Left renal pelvis (tissue), 4 donors: ENCODE data around the gene MESD. TPM values are rescaled to one million over a fixed set of nuclear protein-coding genes. Genes with fewer than 3 reads are reported as not detected.
A peak's percentile ranks its signal among the peaks of the same experiment; 100 is the strongest.

Experiments used
- DNase-seq, 4 donors: peaks; one replicate each; pipeline ENCODE4 v3.0.0-alpha.2; 2013; ENCODE audit warnings: low read depth in 4 of 4, low spot score in 3 of 4
- polyA plus RNA-seq, 4 donors: library from polyadenylated mRNA; unstranded; fragments of 120-200 nt; gene quantifications; one replicate each; pipeline ENCODE4 v1.2.1, GENCODE V29; 2013; ENCODE audit not compliant: insufficient read length in 4 of 4

Gene MESD
- polyA plus RNA-seq, 4 donors = 31.1 to 48.6 (median 40.1) TPM

DNA sequence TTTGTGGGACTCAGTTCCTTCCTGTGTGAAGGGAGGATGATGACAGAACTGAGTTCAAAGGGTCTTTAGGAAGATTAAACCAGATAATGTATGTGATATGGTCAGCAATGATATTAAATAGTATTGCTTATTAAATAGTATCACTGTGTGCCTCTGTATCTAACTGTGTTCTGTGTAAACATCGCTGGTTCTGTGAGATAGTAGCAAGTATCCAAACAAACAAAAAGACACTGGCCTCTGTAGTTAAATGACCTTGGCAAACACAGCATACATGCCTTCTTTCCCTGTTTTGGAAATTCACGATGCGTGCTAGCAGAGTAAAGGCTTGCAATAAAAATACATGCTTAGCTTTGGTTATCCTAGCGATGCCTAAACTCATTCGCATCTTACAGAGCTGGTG lies 76.1 kb downstream of the MESD start:
- no peak for DNase-seq

DNA sequence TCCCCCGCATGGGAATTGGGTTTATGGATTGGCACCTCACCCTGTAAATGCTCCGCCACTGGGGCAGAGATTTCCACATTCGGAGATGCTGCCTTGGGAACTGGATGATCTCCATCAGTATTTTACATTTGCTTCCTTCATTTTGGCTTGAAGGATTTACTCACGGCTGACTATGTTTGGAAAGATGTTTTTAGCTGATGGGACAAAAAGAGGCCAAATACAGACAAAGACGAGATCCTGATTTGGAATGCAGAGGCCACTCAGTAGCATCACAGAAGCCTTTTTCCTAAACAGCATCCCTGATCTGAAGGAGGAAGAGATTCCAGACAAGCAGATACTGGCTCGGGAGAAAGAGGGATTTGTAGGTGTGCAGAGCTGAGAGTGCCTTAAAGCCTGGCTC lies 76.9 kb downstream of the MESD start:
- no peak for DNase-seq

DNA sequence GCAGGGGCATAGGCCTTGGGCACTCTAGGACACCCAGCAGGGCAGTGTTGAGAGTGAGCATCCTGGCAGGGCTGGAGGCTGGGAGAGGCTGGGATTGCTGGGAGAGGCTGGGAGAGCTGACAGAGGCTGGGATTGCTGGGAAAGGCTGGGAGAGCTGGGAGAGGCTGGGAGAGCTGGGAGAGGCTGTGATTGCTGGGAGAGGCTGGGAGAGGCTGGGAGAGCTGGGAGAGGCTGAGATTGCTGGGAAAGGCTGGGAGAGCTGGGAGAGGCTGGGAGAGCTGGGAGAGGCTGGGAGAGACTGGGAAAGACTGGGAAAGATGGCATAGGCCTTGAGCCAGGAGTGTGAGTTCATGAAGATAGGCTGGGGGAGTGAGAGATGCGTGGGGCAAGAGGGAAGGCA lies 77.8 kb downstream of the MESD start:
- DNase-seq = no peak

DNA sequence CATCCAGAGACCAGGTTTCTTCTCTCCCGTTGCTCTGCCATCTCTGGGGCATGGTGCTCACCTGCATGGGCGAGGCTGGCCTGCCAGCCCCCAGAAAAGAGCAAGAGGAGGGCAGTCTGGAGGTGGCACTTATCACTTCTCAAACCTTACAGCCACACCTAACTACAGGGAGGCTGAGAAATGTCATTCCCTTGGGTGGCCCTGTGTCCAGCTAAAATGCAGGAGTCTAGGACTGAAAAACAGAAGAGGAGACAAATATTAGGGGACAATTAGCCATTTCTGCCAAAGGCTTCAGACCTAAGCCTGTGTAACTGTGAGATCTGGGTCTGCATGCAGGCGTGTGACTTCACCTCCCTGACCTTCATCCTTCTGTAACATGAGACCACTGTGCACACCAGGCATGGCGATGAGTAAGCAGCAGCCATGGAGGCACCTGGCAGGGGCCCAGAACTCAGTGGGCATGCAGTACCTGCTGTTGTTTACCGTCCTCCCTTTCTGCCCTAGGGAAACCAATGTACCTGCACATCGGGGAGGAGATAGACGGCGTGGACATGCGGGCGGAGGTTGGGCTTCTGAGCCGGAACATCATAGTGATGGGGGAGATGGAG lies 83.4 kb downstream of the MESD start:
- DNase-seq = peak in 2 of 4 donors; percentile 31 to 44

GRCh38 chr15:80904998-80905397 lies 84.6 kb downstream of the MESD start:
- DNase-seq = peak in 3 of 4 donors; percentile 14 to 51 (median 39)

- peak in 2 of 4 donors; percentile 38 to 55 for DNase-seq
Measured at GRCh38 chr15:80902298-80902801, 87.3 kb downstream of the MESD start.

DNA sequence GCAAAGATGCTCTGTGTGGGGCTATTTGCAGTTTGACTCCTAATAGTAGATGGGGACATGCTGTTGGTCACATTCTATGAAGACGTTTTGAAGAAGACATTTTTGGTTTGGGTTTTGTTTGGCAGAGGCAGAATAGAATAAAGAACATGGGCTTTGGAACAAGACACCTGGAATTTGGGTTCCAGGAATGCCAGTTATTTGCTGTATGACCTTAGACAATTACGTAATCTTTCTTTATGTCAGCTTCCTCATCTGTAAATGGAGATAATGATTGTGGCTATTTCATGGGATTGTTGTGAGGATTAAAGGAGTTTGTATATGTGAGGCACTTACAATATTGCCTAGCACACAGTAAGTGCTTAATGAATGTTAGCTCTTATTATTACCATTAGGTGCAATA lies 91.6 kb downstream of the MESD start:
- DNase-seq = no peak

Other genes starting within 250 kb of the MESD start
- 1 to 10 TPM; 2.3 to 5.0 (median 2.9) TPM for gene CEMIP, start 210.4 kb downstream of the MESD start, polyA plus RNA-seq
- 1 to 10 TPM; 7.6 to 9.2 (median 8.0) TPM for gene TLNRD1, start 11.1 kb upstream of the MESD start, polyA plus RNA-seq
- under 1 TPM; 0.22 to 0.52 (median 0.41) TPM for gene CFAP161, start 144.5 kb upstream of the MESD start, polyA plus RNA-seq
- gene IL16, start 207.1 kb upstream of the MESD start, polyA plus RNA-seq = 1 to 10 TPM; 4.1 to 7.1 (median 5.6) TPM